GM12801 (cell line): ENCODE results near the gene TMEM201.

Source experiments
- CTCF ChIP-seq: IDR thresholded peaks from one replicate; pipeline ENCODE4 v1.5.1; 2011; ENCODE audit warnings: control low read depth; ENCODE audit not compliant: insufficient read length; ENCODE audit errors: extremely low read depth

TMEM201 gene

GRCh38 chr1:9593492-9594465 lies 5.1 kb downstream of the TMEM201 start:
- TF ChIP-seq CTCF, result no peak

- no peak for TF ChIP-seq CTCF
Measured at GRCh38 chr1:9594471-9595155, 5.9 kb downstream of the TMEM201 start.

DNA sequence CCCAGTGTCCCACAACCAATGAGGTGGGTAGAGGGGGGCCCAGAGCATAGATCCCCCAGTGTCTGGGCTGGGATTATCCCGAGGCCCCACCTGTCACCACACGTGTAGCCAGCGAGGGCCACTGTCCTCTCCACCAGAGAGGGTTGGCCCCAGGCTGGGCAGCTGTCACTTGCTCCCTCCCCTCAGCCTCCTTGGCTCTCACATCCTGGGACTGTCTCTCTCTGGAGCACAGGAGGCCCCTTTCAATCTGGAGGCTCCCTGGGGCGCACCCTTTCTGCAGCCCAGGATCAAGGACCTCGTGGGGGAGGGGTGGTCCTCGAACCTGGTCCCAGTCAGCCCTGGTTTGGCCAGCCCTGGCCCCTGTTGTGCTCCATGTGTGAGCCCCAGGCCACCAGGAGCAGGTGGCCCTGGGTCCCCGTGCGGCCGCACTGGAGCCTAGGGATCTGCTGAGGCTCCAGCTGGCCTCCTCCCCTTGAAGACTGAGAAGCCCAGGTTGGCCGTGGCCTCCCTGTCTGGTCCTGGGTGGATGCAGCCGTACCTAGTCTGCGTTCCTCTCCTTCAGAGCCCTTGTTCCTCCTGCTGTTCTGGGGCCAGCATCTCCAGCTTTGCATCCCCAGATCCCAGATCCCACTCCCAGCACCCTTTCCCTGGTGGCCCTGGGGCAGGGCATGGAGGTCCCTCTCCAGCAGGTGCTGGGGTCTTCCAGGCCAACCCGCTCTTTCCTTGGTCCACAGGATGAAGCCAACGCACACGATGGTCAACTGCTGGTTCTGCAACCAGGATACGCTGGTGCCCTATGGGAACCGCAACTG lies 6.7 kb downstream of the TMEM201 start:
- no peak for TF ChIP-seq CTCF

DNA sequence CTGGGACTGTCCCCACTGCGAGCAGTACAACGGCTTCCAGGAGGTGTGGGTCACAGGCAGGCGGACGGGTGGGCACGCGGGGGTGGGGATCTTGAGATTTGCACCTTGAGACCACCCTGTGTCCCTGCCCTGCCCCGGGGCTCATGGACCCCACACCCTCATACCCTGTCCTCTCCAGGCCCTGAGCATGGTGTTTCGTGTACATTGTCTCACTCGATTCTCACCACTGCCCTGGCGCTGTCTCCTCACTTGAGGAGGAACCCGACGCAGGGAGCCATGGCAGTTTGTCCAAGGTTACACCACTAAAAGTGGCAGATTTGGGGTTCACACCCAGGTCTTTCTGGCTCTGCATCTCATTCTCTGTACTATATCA lies 7.2 kb downstream of the TMEM201 start:
- no peak for TF ChIP-seq CTCF

DNA sequence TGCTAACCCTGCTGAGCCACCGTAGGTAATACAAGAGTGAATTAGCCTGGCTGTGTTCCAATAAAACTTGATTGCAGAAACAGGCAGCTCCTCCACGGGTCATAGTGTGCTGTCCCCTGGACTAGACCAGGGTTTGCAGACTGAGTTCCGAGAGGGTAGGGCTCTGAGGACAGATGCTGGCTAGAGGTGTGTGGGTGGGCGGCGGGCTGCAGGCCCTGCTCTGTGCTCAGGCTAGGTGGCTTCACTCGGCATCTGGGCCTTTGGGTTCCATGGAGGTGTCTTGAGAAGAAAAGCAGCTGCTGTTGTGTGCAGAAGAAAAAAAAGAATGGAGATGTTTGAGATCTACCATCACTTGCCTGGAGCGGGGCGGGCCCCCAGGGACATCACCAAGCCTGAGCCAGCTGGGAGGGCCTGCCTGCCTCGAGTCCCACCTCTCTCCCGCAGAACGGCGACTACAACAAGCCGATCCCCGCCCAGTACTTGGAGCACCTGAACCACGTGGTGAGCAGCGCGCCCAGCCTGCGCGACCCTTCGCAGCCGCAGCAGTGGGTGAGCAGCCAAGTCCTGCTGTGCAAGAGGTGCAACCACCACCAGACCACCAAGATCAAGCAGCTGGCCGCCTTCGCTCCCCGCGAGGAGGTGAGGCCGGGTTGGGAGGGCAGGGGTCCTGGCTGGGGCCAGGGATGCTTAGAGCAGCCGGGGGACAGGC lies 7.9 kb downstream of the TMEM201 start:
- TF ChIP-seq CTCF, result no peak

DNA sequence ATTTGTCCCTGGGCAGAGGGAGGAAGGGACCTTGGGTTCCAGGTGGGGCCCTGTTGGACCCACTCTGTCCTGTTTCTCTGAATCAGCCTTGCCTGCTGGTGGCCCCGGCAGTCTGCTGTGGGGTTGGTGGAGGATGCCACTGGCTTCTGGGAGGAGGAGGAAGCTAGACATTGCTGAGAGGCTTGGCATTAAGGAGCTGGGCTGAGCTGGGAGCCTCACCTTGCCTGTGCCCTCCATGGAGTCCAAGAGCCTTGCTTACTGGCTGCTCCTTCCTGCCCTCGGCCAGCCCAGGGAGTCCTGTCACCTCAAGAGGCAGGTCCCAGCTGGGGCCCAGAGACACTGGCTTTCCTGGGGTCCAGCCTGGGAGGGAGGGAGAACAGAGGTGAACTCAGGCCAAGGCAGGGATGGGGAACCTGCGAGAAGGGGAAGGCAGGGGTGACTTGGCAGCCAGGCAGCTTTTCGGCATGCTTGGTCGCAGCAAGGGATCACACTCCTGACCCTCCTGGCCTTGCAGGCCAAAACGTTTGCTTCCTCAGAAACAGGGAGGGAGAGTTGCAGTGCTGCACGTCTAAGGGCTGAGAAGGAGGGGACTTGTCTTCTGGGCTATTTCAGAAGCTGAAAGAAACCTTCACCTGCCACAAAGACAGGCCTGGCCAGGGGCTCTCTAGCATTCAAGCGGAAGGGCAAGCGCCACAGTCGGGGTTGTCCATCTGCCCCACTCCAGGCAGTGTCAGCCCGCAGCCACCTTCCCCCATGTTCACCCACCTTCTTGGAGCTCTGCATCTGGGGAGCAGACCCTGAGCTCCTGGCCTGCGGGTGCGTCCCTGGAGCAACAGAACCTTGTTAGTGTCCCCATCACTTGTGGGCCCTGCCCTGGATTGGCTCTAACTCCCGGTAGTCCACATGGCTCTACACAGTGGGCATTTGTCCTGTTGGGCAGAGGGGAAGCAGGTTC lies 8.9 kb downstream of the TMEM201 start:
- no peak for TF ChIP-seq CTCF
